SU-DHL-6 (cell line): ENCODE measurements around the gene IL17RE.
"Not testable (repeated sequence)": the region's sequence is repeated elsewhere in the genome, so short reads cannot be mapped to it uniquely, and the experiment has no call there.

Source experiments
- H2AFZ ChIP-seq: fragments of 200-600 bp; sonication (generic); 2 replicates; pipeline ENCODE4 v1.6.1; 2014; ENCODE audit warnings: low read depth, mild to moderate bottlenecking, moderate library complexity, mixed read lengths, antibody characterized with exemption, low read length; ENCODE audit not compliant: severe bottlenecking
- H3F3A ChIP-seq: fragments of 200-600 bp; shearing (Covaris generic); 2 replicates; pipeline ENCODE4 v1.6.0; 2016; ENCODE audit warnings: antibody characterized with exemption, mild to moderate bottlenecking; ENCODE audit not compliant: insufficient read depth
- H3K27ac ChIP-seq: fragments of 200-600 bp; sonication (generic); 2 replicates; pipeline ENCODE4 v1.5.1; 2016; ENCODE audit warnings: low read depth, mild to moderate bottlenecking, low read length, moderate library complexity, mixed read lengths
- H3K27me3 ChIP-seq: fragments of 200-600 bp; sonication (generic), shearing (Covaris generic); 2 replicates; pipeline ENCODE4 v1.6.0; 2014; ENCODE audit warnings: mild to moderate bottlenecking, low read length
- H3K36me3 ChIP-seq: fragments of 200-600 bp; sonication (generic); 2 replicates; pipeline ENCODE4 v1.6.1; 2014; ENCODE audit warnings: mild to moderate bottlenecking, low read length, mixed read lengths
- H3K4me2 ChIP-seq: fragments of 300-600, 200-600 bp; shearing (Covaris generic), sonication (generic); 2 replicates; pipeline ENCODE4 v1.6.0; 2014; ENCODE audit warnings: low read length, low read depth, mild to moderate bottlenecking; ENCODE audit not compliant: poor library complexity, severe bottlenecking
- H3K4me3 ChIP-seq: fragments of 200-600 bp; sonication (generic); 2 replicates; pipeline ENCODE4 v1.5.1; 2014; ENCODE audit warnings: antibody characterized with exemption, low read length, mild to moderate bottlenecking, mixed read lengths; ENCODE audit not compliant: insufficient read depth, poor library complexity, severe bottlenecking
- H3K79me2 ChIP-seq: fragments of 200-600 bp; sonication (generic); 2 replicates; pipeline ENCODE4 v1.6.1; 2014; ENCODE audit warnings: mild to moderate bottlenecking, low read length, moderate library complexity; ENCODE audit not compliant: insufficient read depth
- H3K9ac ChIP-seq: fragments of 200-600 bp; sonication (generic); 2 replicates; pipeline ENCODE4 v1.7.0; 2014; ENCODE audit warnings: mild to moderate bottlenecking, low read length
- H3K9me2 ChIP-seq: fragments of 200-600 bp; sonication (generic); replicated peaks from 2 replicates; pipeline ENCODE4 v1.6.1; 2014; ENCODE audit warnings: low read length; ENCODE audit not compliant: insufficient read depth
- H3K9me3 ChIP-seq: fragments of 200-600 bp; sonication (generic); 2 replicates; pipeline ENCODE4 v1.6.1; 2014; ENCODE audit warnings: low read length, mixed read lengths; ENCODE audit not compliant: insufficient read depth
- H4K20me1 ChIP-seq: fragments of 200-600 bp; sonication (generic); 2 replicates; pipeline ENCODE4 v1.6.1; 2014; ENCODE audit warnings: low read depth, mild to moderate bottlenecking, antibody characterized with exemption, low read length, moderate library complexity, mixed read lengths
- EZH2phosphoT487 ChIP-seq: fragments of 200-600 bp; sonication (generic), shearing (Covaris generic); conservative IDR thresholded peaks from 2 replicates; pipeline ENCODE4 v1.6.1; 2018; ENCODE audit warnings: mild to moderate bottlenecking, antibody characterized with exemption, low read length, moderate library complexity, mixed read lengths
- TF ChIP-seq, protein P1 (sequence below): fragments of 200-600 bp; sonication (generic); IDR thresholded peaks from one replicate; pipeline ENCODE4 v1.5.1; 2017; ENCODE audit warnings: antibody characterized with exemption, mild to moderate bottlenecking, low read length, moderate library complexity; ENCODE audit not compliant: insufficient read depth, poor library complexity, severe bottlenecking

Gene IL17RE

GRCh38 chr3:9897408-9898372 lies 5.0 kb upstream of the IL17RE start:
- Histone ChIP-seq H3K4me2 (no peak overlapping the region), H3K79me2 (peaks cover 4% of the 10 kb centered on the region)

GRCh38 chr3:9898467-9899241 lies 4.0 kb upstream of the IL17RE start:
- Histone ChIP-seq H3K9me2 (no peaks in the 10 kb centered on the region), H3K9ac (no peak overlapping the region), H3K36me3 (no peaks in the 10 kb centered on the region), H3K4me3 (no peak overlapping the region), H4K20me1 (peaks cover 5% of the 10 kb centered on the region; the same call in 1 of the 2 replicates), H3F3A (0 out of 2 replicates have a peak, but pooled peaks cover 6% of the 10 kb centered on the region), H3K27me3 (no peaks in the 10 kb centered on the region), H3K9me3 (no peaks in the 10 kb centered on the region), H3K27ac (no peak overlapping the region), H3K79me2 (no peaks in the 10 kb centered on the region), H2AFZ (no peak overlapping the region), H3K4me2 (no peak overlapping the region)
- TF ChIP-seq, protein P1, sequence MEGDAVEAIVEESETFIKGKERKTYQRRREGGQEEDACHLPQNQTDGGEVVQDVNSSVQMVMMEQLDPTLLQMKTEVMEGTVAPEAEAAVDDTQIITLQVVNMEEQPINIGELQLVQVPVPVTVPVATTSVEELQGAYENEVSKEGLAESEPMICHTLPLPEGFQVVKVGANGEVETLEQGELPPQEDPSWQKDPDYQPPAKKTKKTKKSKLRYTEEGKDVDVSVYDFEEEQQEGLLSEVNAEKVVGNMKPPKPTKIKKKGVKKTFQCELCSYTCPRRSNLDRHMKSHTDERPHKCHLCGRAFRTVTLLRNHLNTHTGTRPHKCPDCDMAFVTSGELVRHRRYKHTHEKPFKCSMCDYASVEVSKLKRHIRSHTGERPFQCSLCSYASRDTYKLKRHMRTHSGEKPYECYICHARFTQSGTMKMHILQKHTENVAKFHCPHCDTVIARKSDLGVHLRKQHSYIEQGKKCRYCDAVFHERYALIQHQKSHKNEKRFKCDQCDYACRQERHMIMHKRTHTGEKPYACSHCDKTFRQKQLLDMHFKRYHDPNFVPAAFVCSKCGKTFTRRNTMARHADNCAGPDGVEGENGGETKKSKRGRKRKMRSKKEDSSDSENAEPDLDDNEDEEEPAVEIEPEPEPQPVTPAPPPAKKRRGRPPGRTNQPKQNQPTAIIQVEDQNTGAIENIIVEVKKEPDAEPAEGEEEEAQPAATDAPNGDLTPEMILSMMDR = no peak
- no peak for TF ChIP-seq EZH2phosphoT487

More at GRCh38 chr3:9897408-9898372, 5.0 kb upstream of the IL17RE start:
- H3F3A ChIP-seq = 0 out of 2 replicates have a peak, but pooled peaks cover 9% of the 10 kb centered on the region
- H3K27ac ChIP-seq = no peak overlapping the region
- TF ChIP-seq, protein P1 = no peak
- no peak for TF ChIP-seq EZH2phosphoT487
- no peaks in the 10 kb centered on the region for H3K27me3 ChIP-seq
- H2AFZ ChIP-seq = no peak overlapping the region
- H3K9me2 ChIP-seq = no peaks in the 10 kb centered on the region
- no peaks in the 10 kb centered on the region for H3K9me3 ChIP-seq
- H4K20me1 ChIP-seq = peaks cover 5% of the 10 kb centered on the region; the same call in 1 of the 2 replicates
- H3K9ac ChIP-seq = no peak overlapping the region
- no peak overlapping the region for H3K4me3 ChIP-seq
- peaks cover 3% of the 10 kb centered on the region; the same call in 1 of the 2 replicates for H3K36me3 ChIP-seq

DNA sequence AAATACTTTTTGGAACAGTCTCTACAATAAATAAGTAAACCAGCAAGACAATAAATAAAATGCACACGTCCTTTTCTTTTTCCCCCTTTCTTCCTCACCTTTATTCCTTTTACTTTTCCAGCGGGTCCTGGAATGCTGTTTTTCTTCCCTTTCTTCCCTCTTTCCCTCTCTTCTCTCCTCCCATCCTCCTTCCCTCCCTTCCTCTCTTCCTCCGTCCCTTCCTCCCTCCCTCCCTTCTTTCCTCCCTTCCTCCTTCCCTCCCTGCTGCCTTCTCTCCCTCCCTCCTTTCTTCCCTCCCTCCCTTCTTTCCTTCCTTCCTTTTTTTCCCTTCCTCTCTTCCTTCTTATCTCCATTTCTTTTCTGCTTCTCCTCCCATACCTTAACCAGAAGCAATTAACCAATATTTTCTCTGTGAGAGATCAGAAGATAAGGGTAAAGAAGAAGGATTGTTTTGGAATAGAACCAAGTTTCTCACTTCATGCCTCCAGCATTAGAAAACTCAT lies 3.3 kb upstream of the IL17RE start:
- no peaks in the 10 kb centered on the region for H3K79me2 ChIP-seq
- no peak overlapping the region for H3K9ac ChIP-seq
- H3F3A ChIP-seq = no peaks in the 10 kb centered on the region
- H3K27ac ChIP-seq = no peak overlapping the region
- TF ChIP-seq EZH2phosphoT487 = no peak
- TF ChIP-seq, protein P1 = no peak
- no peaks in the 10 kb centered on the region for H3K36me3 ChIP-seq
- H3K4me3 ChIP-seq = no peak overlapping the region
- H3K4me2 ChIP-seq = no peak overlapping the region
- H3K27me3 ChIP-seq = no peaks in the 10 kb centered on the region
- peaks cover 5% of the 10 kb centered on the region; the same call in 1 of the 2 replicates for H4K20me1 ChIP-seq
- H3K9me3 ChIP-seq = no peaks in the 10 kb centered on the region
- no peak overlapping the region for H2AFZ ChIP-seq
- H3K9me2 ChIP-seq = no peaks in the 10 kb centered on the region

DNA sequence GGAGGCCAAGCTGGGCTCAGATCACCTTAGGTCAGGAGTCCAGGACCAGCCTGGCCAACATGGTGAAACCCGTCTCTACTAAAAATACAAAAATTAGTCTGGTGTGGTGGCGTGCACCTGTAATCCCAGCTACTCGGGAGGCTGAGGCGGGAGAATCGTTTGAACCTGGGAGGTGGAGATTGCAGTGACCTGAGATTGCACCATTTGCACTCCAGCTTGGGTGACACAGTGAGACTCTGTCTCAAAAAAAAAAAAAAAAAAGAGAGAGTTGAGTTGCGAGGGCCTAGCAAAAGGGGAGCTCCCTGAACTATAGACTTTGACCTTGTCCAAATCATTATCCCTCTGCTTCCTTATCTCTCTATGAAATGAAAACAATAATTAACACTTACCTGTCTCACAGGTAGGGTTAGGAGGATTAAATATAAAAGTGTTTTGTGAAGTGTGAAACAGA lies 1.7 kb upstream of the IL17RE start:
- not testable (repeated sequence) for H3K36me3 ChIP-seq, H3K9ac ChIP-seq, H3F3A ChIP-seq, H3K9me3 ChIP-seq, H4K20me1 ChIP-seq, H3K27me3 ChIP-seq, H3K4me3 ChIP-seq, H3K79me2 ChIP-seq, H3K4me2 ChIP-seq, H3K9me2 ChIP-seq, H3K27ac ChIP-seq, H2AFZ ChIP-seq
